Skin of body (tissue), 2 donors: ENCODE results near the gene PIK3R5. TPM values are rescaled to one million over a fixed set of nuclear protein-coding genes. Genes with fewer than 3 reads are reported as not detected.
"Not testable (repeated sequence)": the region's sequence is repeated elsewhere in the genome, so short reads cannot be mapped to it uniquely, and the experiment has no call there.

Experiments used
- DNase-seq: peaks from one replicate; lab custom pipeline; 2025; lab: John Stamatoyannopoulos, UW
- total RNA-seq: library from RNA; depleted of rRNA; stranded (reverse); fragments of >200 nt; gene quantifications from one replicate; pipeline ENCODE4 v1.2.3, GENCODE V29; 2014

Gene PIK3R5
- total RNA-seq, 1 donor from 2014 or later: 2.1 TPM

- DNase-seq: no peak
These were observed 68.6 kb downstream of the PIK3R5 start for GRCh38 chr17:8896641-8897635.

- DNase-seq: no peak
These were observed 69.4 kb downstream of the PIK3R5 start for GRCh38 chr17:8896087-8896486.

GRCh38 chr17:8894673-8895578, 70.6 kb downstream of the PIK3R5 start:
- peak; percentile 63 for DNase-seq

- DNase-seq: no peak
These were observed 71.3 kb downstream of the PIK3R5 start for GRCh38 chr17:8894202-8894671.

GRCh38 chr17:8893621-8894201, 71.8 kb downstream of the PIK3R5 start:
- DNase-seq: no peak

- no peak for DNase-seq
These were observed 72.4 kb downstream of the PIK3R5 start for GRCh38 chr17:8893059-8893458.

- no peak for DNase-seq
These were observed 73.2 kb downstream of the PIK3R5 start for GRCh38 chr17:8892338-8892690.

GRCh38 chr17:8890671-8891070, 74.8 kb downstream of the PIK3R5 start:
- DNase-seq: no peak

- no peak for DNase-seq
These were observed 75.9 kb downstream of the PIK3R5 start for GRCh38 chr17:8889458-8890210.

- DNase-seq: no peak
These were observed 76.7 kb downstream of the PIK3R5 start for GRCh38 chr17:8888704-8889302.

GRCh38 chr17:8887834-8888703, 77.4 kb downstream of the PIK3R5 start:
- DNase-seq: no peak

GRCh38 chr17:8887301-8887700, 78.2 kb downstream of the PIK3R5 start:
- DNase-seq: no peak

GRCh38 chr17:8885967-8886684, 79.4 kb downstream of the PIK3R5 start:
- DNase-seq: no peak

GRCh38 chr17:8885163-8885966, 80.1 kb downstream of the PIK3R5 start:
- DNase-seq: not testable (repeated sequence)

- DNase-seq: no peak
These were observed 81.0 kb downstream of the PIK3R5 start for GRCh38 chr17:8884336-8884990.

GRCh38 chr17:8883353-8883752, 82.2 kb downstream of the PIK3R5 start:
- no peak for DNase-seq

GRCh38 chr17:8881606-8882005, 83.9 kb downstream of the PIK3R5 start:
- DNase-seq: no peak
